Activated CD4-positive, alpha-beta memory T cell treated with anti-CD3 and anti-CD28 coated beads for 36 hours (primary cell): ENCODE measurements around the gene GLT8D1. TPM values are rescaled to one million over a fixed set of nuclear protein-coding genes. Genes with fewer than 3 reads are reported as not detected.
A peak's percentile ranks its signal among the peaks of the same experiment; 100 is the strongest.
"Not testable (repeated sequence)": the region's sequence is repeated elsewhere in the genome, so short reads cannot be mapped to it uniquely, and the experiment has no call there.

Source experiments
- CTCF ChIA-PET: fragments of 350-600 bp; sonication (Branson Sonifier 250); formaldehyde crosslinking; loops from one replicate; lab custom pipeline; 2021; ENCODE audit warnings: antibody characterized with exemption, inconsistent platforms; lab: Charles Lee
- POLR2A ChIA-PET: fragments of 350-600 bp; sonication (Branson Sonifier 250); formaldehyde crosslinking; loops from one replicate; lab custom pipeline; 2021; ENCODE audit warnings: antibody characterized with exemption; lab: Charles Lee
- DNase-seq: peaks from one replicate; pipeline ENCODE4 v3.0.0-alpha.2; 2020
- H3K27ac Mint-ChIP-seq: one replicate; pipeline ENCODE4 v1.8.0; 2021; ENCODE audit warnings: mixed read lengths
- H3K27me3 Mint-ChIP-seq: one replicate; pipeline ENCODE4 v1.8.0; 2021; ENCODE audit warnings: mixed read lengths
- H3K36me3 Mint-ChIP-seq: one replicate; pipeline ENCODE4 v1.8.0; 2021; ENCODE audit warnings: mixed read lengths
- H3K4me1 Mint-ChIP-seq: one replicate; pipeline ENCODE4 v1.8.0; 2021; ENCODE audit warnings: low read depth, mixed read lengths
- H3K4me3 Mint-ChIP-seq: one replicate; pipeline ENCODE4 v1.8.0; 2021; ENCODE audit warnings: mild to moderate bottlenecking, mixed read lengths
- H3K9me3 Mint-ChIP-seq: one replicate; pipeline ENCODE4 v1.8.0; 2021; ENCODE audit warnings: mixed read lengths
- intact Hi-C: fragments of 100-400 bp; cut with micrococcal nuclease; formaldehyde crosslinking; loops from one replicate; pipeline ENCODE4 v1.15.1; 2023
- total RNA-seq, 2 experiments: library from RNA; stranded (reverse); gene quantifications; one replicate each; pipeline ENCODE4 v1.2.3, GENCODE V29; 2021

The GLT8D1 gene
- total RNA-seq, 2 experiments from 2014 or later, result 34.1 to 36.9 TPM

DNA sequence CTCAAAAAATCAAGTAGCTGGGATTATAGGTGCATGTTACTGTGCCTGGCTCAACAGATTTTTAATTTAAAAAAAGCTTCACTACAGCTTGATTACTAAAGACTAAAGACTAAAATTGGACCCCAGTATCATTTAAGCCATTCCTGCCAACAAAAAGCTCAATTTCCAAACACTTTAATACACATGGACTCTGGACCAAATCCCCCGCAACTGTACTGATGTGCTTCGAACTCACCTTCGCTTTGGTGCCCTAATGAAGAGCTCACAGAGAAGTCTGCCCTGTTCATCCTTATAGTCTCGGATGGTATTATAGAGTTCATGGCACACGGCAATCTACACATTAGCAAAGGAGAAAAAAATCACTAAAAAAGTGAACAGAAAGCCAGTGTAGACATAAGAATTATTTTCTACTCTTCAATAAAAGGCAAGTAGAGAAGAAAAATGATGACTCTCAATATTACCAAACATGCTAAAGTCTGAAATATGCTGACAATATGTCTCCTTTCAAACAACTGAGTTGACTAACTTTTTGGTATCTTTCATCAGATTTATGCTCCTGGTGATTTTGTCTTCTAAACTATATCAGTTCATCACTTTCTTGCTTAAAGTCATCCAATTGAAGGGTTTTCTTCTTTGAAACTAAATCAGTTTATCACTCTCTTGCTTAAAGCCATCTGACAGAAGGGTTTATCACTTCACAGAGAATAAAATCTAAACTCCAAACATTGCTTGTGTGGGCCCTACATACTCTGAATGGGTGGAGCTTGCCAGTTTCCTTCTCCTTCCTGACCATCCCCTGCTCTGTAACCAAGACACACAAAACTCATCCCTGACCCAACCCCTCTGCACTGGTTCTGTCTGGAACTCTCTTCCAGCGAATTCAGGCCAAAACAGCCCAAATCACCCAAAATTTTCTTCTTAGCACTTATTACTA, 27.1 kb downstream of the GLT8D1 start:
- Mint-ChIP-seq H3K27me3 (no peaks in the 10 kb centered on the region), H3K36me3 (peaks cover 45% of the 10 kb centered on the region), H3K4me1 (peaks cover 59% of the 10 kb centered on the region), H3K9me3 (no peaks in the 10 kb centered on the region), H3K4me3 (no peak overlapping the region), H3K27ac (peak overlapping the region; percentile 68)
- intact Hi-C loops, result no loop called here
- no peak for DNase-seq
- ChIA-PET CTCF (no interaction called here), POLR2A (interaction anchor here (1.0 to 1.4 kb wide), 2 partner anchors 8 to 58 kb away, joined by 3 read pairs; no protein-coding TSS in a partner anchor)

DNA sequence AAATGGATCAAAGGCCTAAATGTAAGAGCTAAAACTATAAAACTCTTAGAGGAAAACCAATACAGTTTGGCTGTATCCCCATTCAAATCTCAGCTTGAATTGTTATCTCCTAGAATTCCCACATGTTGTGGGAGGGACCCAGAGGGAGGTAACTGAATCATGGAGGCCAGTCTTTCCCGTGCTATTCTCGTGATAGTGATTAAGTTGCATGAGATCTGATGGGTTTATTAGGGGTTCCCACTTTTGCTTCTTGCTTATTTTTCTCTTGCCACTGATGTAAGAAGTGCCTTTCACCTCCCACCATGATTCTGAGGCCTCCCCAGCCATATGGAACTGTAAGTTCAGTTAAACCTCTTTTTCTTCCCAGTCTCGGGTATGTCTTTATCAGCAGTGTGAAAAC, 29.4 kb downstream of the GLT8D1 start:
- peaks cover 57% of the 10 kb centered on the region for H3K4me1 Mint-ChIP-seq
- H3K9me3 Mint-ChIP-seq, H3K4me3 Mint-ChIP-seq, CTCF ChIA-PET, POLR2A ChIA-PET, H3K27me3 Mint-ChIP-seq, intact Hi-C loops, DNase-seq, H3K27ac Mint-ChIP-seq: not testable (repeated sequence)
- H3K36me3 Mint-ChIP-seq, result peaks cover 56% of the 10 kb centered on the region

DNA sequence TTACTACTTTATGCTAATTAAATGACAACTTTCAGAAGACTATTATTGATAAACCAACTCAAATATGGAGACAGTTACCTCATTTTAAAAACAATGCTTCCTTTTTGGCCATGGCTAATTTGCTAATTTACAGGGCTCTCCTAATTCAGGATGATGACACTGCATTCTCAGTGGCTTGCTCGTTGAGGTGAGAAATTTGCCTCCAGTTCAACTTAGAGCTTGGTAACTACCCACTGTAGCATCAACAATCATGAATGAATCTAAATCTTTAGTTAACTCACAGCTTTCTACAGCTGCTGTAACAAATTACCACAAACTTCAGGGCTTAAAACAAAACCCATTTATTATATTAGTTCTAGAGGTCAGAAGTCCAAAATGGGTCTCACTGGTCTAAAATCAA, 33.9 kb downstream of the GLT8D1 start:
- Mint-ChIP-seq H3K4me3 (peak overlapping the region; percentile 51), H3K27me3 (no peaks in the 10 kb centered on the region), H3K4me1 (peaks cover 46% of the 10 kb centered on the region), H3K9me3 (no peaks in the 10 kb centered on the region), H3K36me3 (peaks cover 38% of the 10 kb centered on the region), H3K27ac (peak overlapping the region; percentile 82)
- peak; percentile 24 for DNase-seq
- intact Hi-C loops, result loop anchor here (1.0 to 5.0 kb wide), 4 partner anchors 11 to 394 kb away; partner anchors contain the start of genes GNL3 and WDR82
- CTCF ChIA-PET, result interaction anchor here (0.6 to 2.2 kb wide), 4 partner anchors 10 to 221 kb away, joined by 4 to 12 read pairs (median 9); partner anchors contain the start of genes GNL3 and PBRM1
- POLR2A ChIA-PET, result interaction anchor here (0.6 to 2.9 kb wide), 7 partner anchors 10 to 463 kb away, joined by 3 to 40 read pairs (median 8); partner anchors contain the start of genes GLT8D1, GNL3, PBRM1 and SPCS1

DNA sequence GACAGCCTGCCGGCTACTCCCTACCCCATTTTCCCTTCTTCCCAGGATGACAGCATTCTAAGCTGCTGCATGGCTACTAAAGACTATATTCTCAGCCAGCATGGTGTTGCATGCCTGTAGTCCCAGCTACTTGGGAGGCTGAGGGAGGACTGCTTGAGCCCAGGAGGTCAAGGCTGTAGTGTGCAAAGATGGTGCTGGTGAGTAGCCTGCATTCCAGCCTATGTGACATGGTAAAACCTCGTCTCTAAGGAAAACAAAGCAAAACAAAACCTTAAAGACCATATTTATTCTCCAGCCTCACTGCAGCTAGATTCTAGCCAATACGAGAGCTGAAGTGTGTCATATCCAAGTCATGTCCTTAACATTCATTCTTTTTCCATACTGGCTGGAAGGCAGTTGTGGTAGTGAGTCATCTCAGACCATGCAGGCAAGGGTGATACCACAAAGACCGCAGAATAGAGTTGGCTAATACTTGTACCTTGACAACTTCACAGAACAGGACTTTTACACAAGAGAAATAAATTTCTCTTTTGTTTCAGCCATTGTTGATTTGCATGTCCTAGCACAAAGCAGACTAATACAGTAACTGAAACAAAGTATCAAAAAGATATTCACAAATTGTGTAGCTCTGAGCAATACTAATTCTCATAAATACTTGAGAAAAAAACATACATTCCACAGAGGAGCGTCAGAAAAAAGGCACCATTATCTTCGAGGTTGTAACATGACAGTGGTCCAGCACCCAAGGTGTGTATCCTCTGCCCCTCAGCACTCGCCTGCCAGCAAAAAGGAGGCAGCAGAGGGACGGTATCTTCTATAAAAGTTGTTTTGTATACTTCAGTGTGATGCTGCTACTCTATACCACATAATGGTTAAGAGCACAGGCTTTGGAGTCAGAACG, 34.7 kb downstream of the GLT8D1 start:
- H3K9me3 Mint-ChIP-seq, result no peaks in the 10 kb centered on the region
- H3K4me1 Mint-ChIP-seq, result peaks cover 42% of the 10 kb centered on the region
- peaks cover 33% of the 10 kb centered on the region for H3K36me3 Mint-ChIP-seq
- no peaks in the 10 kb centered on the region for H3K27me3 Mint-ChIP-seq
- peak; percentile 84 for DNase-seq
- intact Hi-C loops, result loop anchor here (1.0 to 5.0 kb wide), 4 partner anchors 11 to 394 kb away; partner anchors contain the start of genes GNL3 and WDR82
- peak overlapping the region; percentile 51 for H3K4me3 Mint-ChIP-seq
- CTCF ChIA-PET, result interaction anchor here (1.1 to 2.2 kb wide), 3 partner anchors 11 to 18 kb away, joined by 4 to 12 read pairs (median 11); partner anchors contain the start of genes GNL3 and PBRM1
- POLR2A ChIA-PET, result interaction anchor here (0.8 to 2.9 kb wide), 8 partner anchors 9 to 135 kb away, joined by 3 to 40 read pairs (median 8); partner anchors contain the start of genes GLT8D1, GNL3, PBRM1 and SPCS1
- H3K27ac Mint-ChIP-seq, result peak overlapping the region; percentile 82

DNA sequence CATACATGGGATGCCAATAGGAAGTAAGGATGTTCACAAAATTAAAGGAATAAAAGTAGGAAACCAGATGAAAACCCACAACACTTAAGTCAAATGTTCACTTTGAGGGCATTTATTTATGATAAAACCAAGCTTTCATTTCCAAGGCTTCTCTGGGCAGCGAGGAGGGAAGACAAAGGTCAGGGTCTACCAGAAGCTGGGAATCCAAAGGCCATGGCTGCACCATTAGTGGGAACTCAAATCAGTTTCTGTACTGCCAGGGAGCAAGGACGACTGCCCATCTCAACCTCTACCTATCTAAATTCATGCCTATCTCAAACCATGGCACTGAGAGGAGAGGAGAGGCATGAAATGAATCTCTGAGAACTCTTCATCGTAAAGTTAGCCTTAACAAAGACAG, 42.5 kb downstream of the GLT8D1 start:
- DNase-seq, result no peak
- no peaks in the 10 kb centered on the region for H3K27me3 Mint-ChIP-seq
- no peaks in the 10 kb centered on the region for H3K9me3 Mint-ChIP-seq
- CTCF ChIA-PET, result no interaction called here
- POLR2A ChIA-PET, result no interaction called here
- H3K4me1 Mint-ChIP-seq, result peaks cover 5% of the 10 kb centered on the region
- H3K4me3 Mint-ChIP-seq, result no peak overlapping the region
- H3K36me3 Mint-ChIP-seq, result peaks cover 31% of the 10 kb centered on the region
- H3K27ac Mint-ChIP-seq, result no peak overlapping the region
- intact Hi-C loops, result no loop called here

DNA sequence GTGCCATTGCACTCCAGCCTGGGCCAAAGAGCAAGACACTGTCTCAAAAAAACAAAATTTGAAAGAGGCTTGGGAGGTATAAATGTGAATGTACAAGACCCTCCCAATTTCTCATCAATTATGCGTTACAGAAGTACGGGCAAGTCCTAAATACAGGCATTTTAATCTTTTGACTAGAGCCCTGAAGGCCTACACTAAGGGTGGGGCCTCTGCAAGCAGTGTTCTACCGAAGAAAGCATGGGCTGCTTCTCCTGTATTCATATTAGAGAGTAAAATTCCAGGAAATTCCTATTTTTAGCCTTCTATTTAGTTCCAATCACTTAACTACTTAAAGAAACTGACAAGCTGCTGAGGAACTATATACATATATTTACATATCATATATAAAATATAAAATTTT, 45.5 kb downstream of the GLT8D1 start:
- ChIA-PET POLR2A (no interaction called here), CTCF (no interaction called here)
- Mint-ChIP-seq H3K4me3 (no peak overlapping the region), H3K4me1 (peaks cover 12% of the 10 kb centered on the region), H3K36me3 (peaks cover 41% of the 10 kb centered on the region), H3K27ac (no peak overlapping the region), H3K27me3 (no peaks in the 10 kb centered on the region), H3K9me3 (no peaks in the 10 kb centered on the region)
- no peak for DNase-seq
- intact Hi-C loops, result no loop called here

DNA sequence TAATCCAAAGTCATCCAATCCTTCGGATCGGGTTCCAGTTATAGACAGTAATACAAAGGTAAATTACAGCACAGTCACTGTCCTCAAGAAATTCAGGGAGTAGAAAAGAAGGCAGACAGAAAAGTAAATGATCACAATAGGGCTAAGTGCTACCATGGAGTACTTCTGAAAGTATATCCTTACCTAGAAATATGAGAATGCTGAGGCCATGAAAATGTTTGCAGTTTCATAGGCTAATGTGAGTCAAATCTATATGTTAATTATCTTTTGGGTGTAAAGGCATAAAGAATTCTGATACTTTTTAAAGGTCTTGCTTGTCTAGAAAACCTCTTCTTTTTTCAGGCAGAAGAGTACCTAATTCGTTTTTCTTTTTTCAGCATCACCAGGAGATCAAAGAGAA, 49.7 kb downstream of the GLT8D1 start:
- Mint-ChIP-seq H3K9me3 (no peaks in the 10 kb centered on the region), H3K4me3 (no peak overlapping the region), H3K4me1 (peaks cover 11% of the 10 kb centered on the region), H3K36me3 (peaks cover 38% of the 10 kb centered on the region), H3K27me3 (no peaks in the 10 kb centered on the region), H3K27ac (peak overlapping the region; percentile 30)
- intact Hi-C loops, result no loop called here
- ChIA-PET POLR2A (no interaction called here), CTCF (no interaction called here)
- no peak for DNase-seq

DNA sequence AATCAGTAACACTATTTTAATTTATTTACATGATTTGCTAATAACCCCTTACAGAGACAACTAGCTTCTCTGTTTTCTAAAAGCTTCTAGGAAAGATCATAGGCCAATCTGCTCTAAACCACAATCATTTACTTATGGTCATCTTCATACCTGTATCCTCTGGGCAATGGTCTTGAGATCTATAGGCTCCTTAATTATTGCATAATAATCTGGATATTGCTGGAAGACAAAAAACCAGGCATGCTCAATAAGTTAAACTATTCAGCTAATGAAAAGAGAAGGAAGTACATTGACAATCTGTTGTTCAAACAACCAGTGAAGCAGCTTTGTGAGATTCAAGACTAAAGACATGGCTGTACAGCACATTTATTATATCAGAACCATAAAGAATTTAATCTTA, 54.0 kb downstream of the GLT8D1 start:
- no peak for DNase-seq
- CTCF ChIA-PET, result no interaction called here
- POLR2A ChIA-PET, result no interaction called here
- peaks cover 16% of the 10 kb centered on the region for H3K4me1 Mint-ChIP-seq
- H3K9me3 Mint-ChIP-seq, result no peaks in the 10 kb centered on the region
- no peaks in the 10 kb centered on the region for H3K27me3 Mint-ChIP-seq
- H3K4me3 Mint-ChIP-seq, result no peak overlapping the region
- H3K27ac Mint-ChIP-seq, result no peak overlapping the region
- peaks cover 50% of the 10 kb centered on the region for H3K36me3 Mint-ChIP-seq
- intact Hi-C loops, result no loop called here

DNA sequence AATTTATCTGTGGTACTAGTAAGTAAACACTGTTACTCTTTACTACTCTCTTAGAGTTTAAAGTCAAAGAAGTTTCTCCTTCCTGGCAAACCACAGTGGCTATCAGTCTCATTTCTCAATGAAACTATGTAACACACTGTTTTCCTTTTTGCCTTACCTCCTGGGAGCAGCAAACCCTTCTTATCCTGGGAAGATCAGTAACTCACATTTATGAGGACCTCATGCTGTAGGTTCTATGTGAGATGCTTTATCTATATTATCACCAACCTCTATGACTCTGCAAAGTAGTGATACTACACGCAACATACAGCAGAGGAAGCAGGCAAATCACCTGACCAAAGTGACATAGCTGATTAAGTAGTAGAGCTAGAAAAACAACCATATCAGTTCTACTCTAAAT, 55.2 kb downstream of the GLT8D1 start:
- Mint-ChIP-seq H3K27ac (peak overlapping the region; percentile 18), H3K27me3 (no peaks in the 10 kb centered on the region), H3K36me3 (peaks cover 49% of the 10 kb centered on the region), H3K9me3 (no peaks in the 10 kb centered on the region), H3K4me1 (peaks cover 8% of the 10 kb centered on the region), H3K4me3 (no peak overlapping the region)
- no peak for DNase-seq
- ChIA-PET CTCF (interaction anchor here (1.2 kb wide), 1 partner anchor 31 kb away, joined by 4 read pairs; no protein-coding TSS in a partner anchor), POLR2A (no interaction called here)
- intact Hi-C loops, result no loop called here

DNA sequence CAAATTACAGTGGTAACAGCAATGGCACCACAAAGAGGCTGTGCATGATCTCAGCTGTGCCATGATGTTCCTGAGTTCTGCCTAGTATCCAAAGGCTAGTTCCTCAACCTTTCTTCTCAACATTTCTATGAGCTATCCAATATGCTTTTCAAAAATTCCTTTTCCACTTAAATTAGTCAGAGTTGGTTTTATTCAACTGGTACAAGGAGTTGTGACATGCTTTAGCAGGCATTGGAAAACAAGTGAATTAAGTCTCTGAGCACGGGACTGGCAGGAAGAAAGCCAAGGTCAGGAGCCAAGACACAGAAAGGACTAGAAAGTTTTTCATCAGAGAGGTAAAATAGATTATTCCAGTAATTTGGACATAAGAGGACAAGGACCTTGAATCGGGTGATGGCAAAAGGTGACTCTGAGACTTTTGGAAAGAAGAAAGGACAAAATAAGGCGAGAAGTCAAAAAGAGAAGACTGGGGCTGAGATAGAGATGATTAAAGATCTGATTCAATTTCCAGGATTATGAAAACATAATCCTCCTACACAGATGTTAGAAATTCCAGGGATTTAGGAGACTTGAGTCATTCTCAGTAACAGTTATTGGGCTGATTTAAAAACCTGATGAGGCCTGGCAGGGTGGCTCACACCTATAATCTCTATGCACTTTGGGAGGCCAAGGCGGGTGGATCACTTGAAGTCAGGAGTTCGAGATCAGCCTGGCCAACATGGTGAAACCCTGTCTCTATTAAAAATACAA, 56.0 kb downstream of the GLT8D1 start:
- H3K36me3 Mint-ChIP-seq, result peaks cover 51% of the 10 kb centered on the region
- H3K4me1 Mint-ChIP-seq, result peaks cover 8% of the 10 kb centered on the region
- no peak overlapping the region for H3K27ac Mint-ChIP-seq
- no peak overlapping the region for H3K4me3 Mint-ChIP-seq
- DNase-seq, result no peak
- intact Hi-C loops, result no loop called here
- H3K27me3 Mint-ChIP-seq, result no peaks in the 10 kb centered on the region
- CTCF ChIA-PET, result no interaction called here
- H3K9me3 Mint-ChIP-seq, result no peaks in the 10 kb centered on the region
- POLR2A ChIA-PET, result no interaction called here

DNA sequence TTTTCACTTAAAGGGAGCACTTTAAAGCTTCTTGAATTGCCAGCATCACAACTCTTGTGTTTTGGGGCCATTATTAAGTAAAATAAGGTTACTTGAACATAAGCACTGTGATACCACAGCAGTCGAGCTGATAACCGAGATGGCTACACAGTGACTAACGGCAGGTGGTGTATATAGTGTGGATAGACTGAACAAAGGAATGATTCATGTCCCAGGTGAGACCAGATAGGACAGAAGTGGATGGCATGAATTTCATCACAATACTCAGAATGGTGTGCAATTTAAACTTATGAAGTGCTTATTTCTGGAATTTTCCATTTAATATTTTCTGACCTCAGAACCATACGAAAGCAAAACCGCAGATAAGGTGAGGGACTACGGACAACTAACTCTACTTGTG, 60.0 kb downstream of the GLT8D1 start:
- H3K4me3 Mint-ChIP-seq, result no peak overlapping the region
- intact Hi-C loops, result no loop called here
- DNase-seq, result no peak
- H3K27me3 Mint-ChIP-seq, result no peaks in the 10 kb centered on the region
- H3K27ac Mint-ChIP-seq, result no peak overlapping the region
- CTCF ChIA-PET, result no interaction called here
- no peaks in the 10 kb centered on the region for H3K9me3 Mint-ChIP-seq
- peaks cover 48% of the 10 kb centered on the region for H3K36me3 Mint-ChIP-seq
- POLR2A ChIA-PET, result interaction anchor here (0.7 kb wide), 1 partner anchor 86 kb away, joined by 7 read pairs; no protein-coding TSS in a partner anchor
- H3K4me1 Mint-ChIP-seq, result peaks cover 3% of the 10 kb centered on the region
